Ishikawa (cell line): ENCODE results near the gene TMEM72.

ENCODE experiments used
- EGR1 ChIP-seq: IDR thresholded peaks from 2 replicates; pipeline ENCODE4 v1.6.1; 2012
- FOXM1 ChIP-seq: IDR thresholded peaks from 2 replicates; pipeline ENCODE4 v1.6.1; 2012; ENCODE audit warnings: low read depth, borderline replicate concordance
- RAD21 ChIP-seq: IDR thresholded peaks from 2 replicates; pipeline ENCODE4 v1.6.1; 2012; ENCODE audit warnings: low read depth
- TCF12 ChIP-seq: IDR thresholded peaks from 2 replicates; pipeline ENCODE4 v1.6.1; 2012; ENCODE audit warnings: low read depth
- USF1 ChIP-seq: IDR thresholded peaks from 2 replicates; pipeline ENCODE4 v1.6.1; 2012
- TF ChIP-seq, protein P1 (sequence below): IDR thresholded peaks from 2 replicates; pipeline ENCODE4 v1.6.1; 2012; ENCODE audit warnings: low read depth, mild to moderate bottlenecking

- no peak for TF ChIP-seq FOXM1
- TF ChIP-seq RAD21: no peak
- no peak for TF ChIP-seq TCF12
- TF ChIP-seq EGR1: no peak
- TF ChIP-seq, protein P1, sequence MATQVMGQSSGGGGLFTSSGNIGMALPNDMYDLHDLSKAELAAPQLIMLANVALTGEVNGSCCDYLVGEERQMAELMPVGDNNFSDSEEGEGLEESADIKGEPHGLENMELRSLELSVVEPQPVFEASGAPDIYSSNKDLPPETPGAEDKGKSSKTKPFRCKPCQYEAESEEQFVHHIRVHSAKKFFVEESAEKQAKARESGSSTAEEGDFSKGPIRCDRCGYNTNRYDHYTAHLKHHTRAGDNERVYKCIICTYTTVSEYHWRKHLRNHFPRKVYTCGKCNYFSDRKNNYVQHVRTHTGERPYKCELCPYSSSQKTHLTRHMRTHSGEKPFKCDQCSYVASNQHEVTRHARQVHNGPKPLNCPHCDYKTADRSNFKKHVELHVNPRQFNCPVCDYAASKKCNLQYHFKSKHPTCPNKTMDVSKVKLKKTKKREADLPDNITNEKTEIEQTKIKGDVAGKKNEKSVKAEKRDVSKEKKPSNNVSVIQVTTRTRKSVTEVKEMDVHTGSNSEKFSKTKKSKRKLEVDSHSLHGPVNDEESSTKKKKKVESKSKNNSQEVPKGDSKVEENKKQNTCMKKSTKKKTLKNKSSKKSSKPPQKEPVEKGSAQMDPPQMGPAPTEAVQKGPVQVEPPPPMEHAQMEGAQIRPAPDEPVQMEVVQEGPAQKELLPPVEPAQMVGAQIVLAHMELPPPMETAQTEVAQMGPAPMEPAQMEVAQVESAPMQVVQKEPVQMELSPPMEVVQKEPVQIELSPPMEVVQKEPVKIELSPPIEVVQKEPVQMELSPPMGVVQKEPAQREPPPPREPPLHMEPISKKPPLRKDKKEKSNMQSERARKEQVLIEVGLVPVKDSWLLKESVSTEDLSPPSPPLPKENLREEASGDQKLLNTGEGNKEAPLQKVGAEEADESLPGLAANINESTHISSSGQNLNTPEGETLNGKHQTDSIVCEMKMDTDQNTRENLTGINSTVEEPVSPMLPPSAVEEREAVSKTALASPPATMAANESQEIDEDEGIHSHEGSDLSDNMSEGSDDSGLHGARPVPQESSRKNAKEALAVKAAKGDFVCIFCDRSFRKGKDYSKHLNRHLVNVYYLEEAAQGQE: no peak
- no peak for TF ChIP-seq USF1
Observed at GRCh38 chr10:44951576-44952226, 40.6 kb downstream of the TMEM72 start.
